ENCODE measurements around the gene CEP128.
A peak's percentile ranks its signal among the peaks of the same experiment; 100 is the strongest.

CEP128 gene

DNA sequence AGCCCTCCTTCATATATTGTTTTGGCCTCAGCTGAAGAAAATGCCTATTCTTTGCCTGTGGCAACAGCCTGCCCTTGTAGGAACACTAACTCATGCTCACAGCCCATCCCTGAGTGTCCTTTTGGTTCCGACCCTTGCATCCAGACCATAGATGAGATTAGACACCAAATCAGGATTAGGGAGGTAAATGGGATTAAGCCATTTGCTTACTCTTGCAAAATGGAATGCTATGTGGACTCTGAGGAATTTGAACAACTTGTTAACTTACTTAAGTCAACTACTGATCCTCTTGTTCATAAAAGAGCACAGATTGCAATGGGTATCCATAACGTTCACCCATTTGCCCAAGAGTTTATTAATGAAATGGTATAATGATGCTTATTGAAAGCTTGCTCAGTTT lies 41.2 kb upstream of the CEP128 start:
- peak in 1 of 2 donors; percentile 55 for DNase-seq
- H3K4me3 ChIP-seq (ENCODE audit: low read depth, low read length): no peak overlapping the region

GRCh38 chr14:80981673-80982072 lies 40.1 kb upstream of the CEP128 start:
- no peak overlapping the region for H4K8ac ChIP-seq (ENCODE audit: low read depth, low read length)
- no peaks in the 10 kb centered on the region for H3K36me3 ChIP-seq (ENCODE audit: control insufficient read depth in 1 of 2, insufficient read depth in 2 of 2, low read length in 2 of 2)
- H3K79me2 ChIP-seq (ENCODE audit: control insufficient read depth, insufficient read depth, low read length, poor library complexity): no peaks in the 10 kb centered on the region
- no peak overlapping the region for H3K14ac ChIP-seq (ENCODE audit: low read length)
- H3K9me3 ChIP-seq (ENCODE audit: insufficient read depth, low read depth, low read length): no peaks in the 10 kb centered on the region
- H3K27me3 ChIP-seq (ENCODE audit: insufficient read depth, low read length): no peaks in the 10 kb centered on the region
- H2BK12ac ChIP-seq (ENCODE audit: low read length): no peak overlapping the region
- no peak overlapping the region for H3K18ac ChIP-seq (ENCODE audit: low read length)
- no peak overlapping the region for H3K23ac ChIP-seq (ENCODE audit: low read length)
- no peak overlapping the region for H2AFZ ChIP-seq (ENCODE audit: insufficient read depth, low read length, poor library complexity)
- H3K9ac ChIP-seq (ENCODE audit: low read length): no peak overlapping the region
- no peak overlapping the region for H2BK120ac ChIP-seq (ENCODE audit: insufficient read depth, low read length, poor library complexity)
- no peak overlapping the region for H4K12ac ChIP-seq (ENCODE audit: low read depth, low read length)
- DNase-seq: no peak
- H3K4me3 ChIP-seq (ENCODE audit: low read depth, low read length): no peak overlapping the region
- H2AK5ac ChIP-seq (ENCODE audit: low read length): no peak overlapping the region
- H2BK5ac ChIP-seq (ENCODE audit: low read depth, low read length, poor library complexity): no peak overlapping the region
- no peak overlapping the region for H3K4ac ChIP-seq (ENCODE audit: low read depth, low read length)
- peaks cover 3 to 6% of the 10 kb centered on the region in 2 experiments for H3K4me1 ChIP-seq (ENCODE audit: control insufficient read depth in 1 of 2, insufficient read depth in 2 of 2, low read length in 2 of 2)
- H3K27ac ChIP-seq (ENCODE audit: low read depth, low read length): no peak overlapping the region
- H4K91ac ChIP-seq (ENCODE audit: low read depth, low read length): no peak overlapping the region
- WGBS (ENCODE audit: extremely low coverage, insufficient coverage, insufficient read length): no CpG with 5 or more reads among the region's 7 CpGs
- no peak overlapping the region for H3K4me2 ChIP-seq (ENCODE audit: low read length)
- H3K79me1 ChIP-seq (ENCODE audit: low read length): no peaks in the 10 kb centered on the region

More for the DNA sequence above, 41.2 kb upstream of the CEP128 start:
- Histone ChIP-seq H4K12ac (ENCODE audit: low read depth, low read length) (no peak overlapping the region), H3K4me1 (ENCODE audit: control insufficient read depth in 1 of 2, insufficient read depth in 2 of 2, low read length in 2 of 2) (no peaks in the 10 kb centered on the region), H4K8ac (ENCODE audit: low read depth, low read length) (no peak overlapping the region), H3K9ac (ENCODE audit: low read length) (no peak overlapping the region), H3K27ac (ENCODE audit: low read depth, low read length) (no peak overlapping the region), H3K79me1 (ENCODE audit: low read length) (no peaks in the 10 kb centered on the region), H2BK12ac (ENCODE audit: low read length) (no peak overlapping the region), H2AFZ (ENCODE audit: insufficient read depth, low read length, poor library complexity) (no peak overlapping the region), H2BK5ac (ENCODE audit: low read depth, low read length, poor library complexity) (no peak overlapping the region), H2AK5ac (ENCODE audit: low read length) (no peak overlapping the region), H3K27me3 (ENCODE audit: insufficient read depth, low read length) (no peaks in the 10 kb centered on the region), H3K18ac (ENCODE audit: low read length) (no peak overlapping the region), H3K4me2 (ENCODE audit: low read length) (no peak overlapping the region), H3K9me3 (ENCODE audit: insufficient read depth, low read depth, low read length) (no peaks in the 10 kb centered on the region), H4K91ac (ENCODE audit: low read depth, low read length) (no peak overlapping the region), H3K79me2 (ENCODE audit: control insufficient read depth, insufficient read depth, low read length, poor library complexity) (no peaks in the 10 kb centered on the region), H3K36me3 (ENCODE audit: control insufficient read depth in 1 of 2, insufficient read depth in 2 of 2, low read length in 2 of 2) (no peaks in the 10 kb centered on the region), H2BK120ac (ENCODE audit: insufficient read depth, low read length, poor library complexity) (no peak overlapping the region), H3K14ac (ENCODE audit: low read length) (no peak overlapping the region), H3K4ac (ENCODE audit: low read depth, low read length) (no peak overlapping the region), H3K23ac (ENCODE audit: low read length) (no peak overlapping the region)
- no CpG with 5 or more reads among the region's 2 CpGs for WGBS (ENCODE audit: extremely low coverage, insufficient coverage, insufficient read length)

DNA sequence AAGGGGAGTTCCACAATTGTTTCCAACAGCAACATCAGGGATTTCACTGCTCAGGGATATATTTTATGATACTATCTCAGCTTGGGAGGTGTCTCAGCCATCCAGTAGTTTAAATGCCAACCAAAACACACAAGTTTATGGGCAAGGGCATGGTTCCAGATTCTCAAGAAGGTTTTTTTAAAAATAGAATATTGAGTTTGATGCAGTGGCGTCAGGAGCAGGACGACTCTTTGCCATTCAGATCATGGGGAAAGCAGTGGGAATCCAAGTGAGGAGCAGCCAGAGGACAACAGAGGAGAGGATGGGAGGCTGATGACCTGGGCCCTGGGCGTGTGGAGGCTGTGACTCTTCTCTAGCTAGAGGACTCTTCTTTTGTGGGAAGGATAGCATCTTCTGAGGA lies 39.6 kb upstream of the CEP128 start:
- H3K4me2 ChIP-seq (ENCODE audit: low read length): no peak overlapping the region
- peaks cover 3 to 9% of the 10 kb centered on the region in 2 experiments for H3K4me1 ChIP-seq (ENCODE audit: control insufficient read depth in 1 of 2, insufficient read depth in 2 of 2, low read length in 2 of 2)
- H3K9ac ChIP-seq (ENCODE audit: low read length): no peak overlapping the region
- no peak overlapping the region for H3K14ac ChIP-seq (ENCODE audit: low read length)
- no peaks in the 10 kb centered on the region for H3K79me2 ChIP-seq (ENCODE audit: control insufficient read depth, insufficient read depth, low read length, poor library complexity)
- no peaks in the 10 kb centered on the region for H3K79me1 ChIP-seq (ENCODE audit: low read length)
- H2BK5ac ChIP-seq (ENCODE audit: low read depth, low read length, poor library complexity): no peak overlapping the region
- H3K4ac ChIP-seq (ENCODE audit: low read depth, low read length): no peak overlapping the region
- no peak overlapping the region for H4K8ac ChIP-seq (ENCODE audit: low read depth, low read length)
- no peak overlapping the region for H2BK12ac ChIP-seq (ENCODE audit: low read length)
- H4K12ac ChIP-seq (ENCODE audit: low read depth, low read length): no peak overlapping the region
- no peak overlapping the region for H2AK5ac ChIP-seq (ENCODE audit: low read length)
- no peak overlapping the region for H4K91ac ChIP-seq (ENCODE audit: low read depth, low read length)
- H3K4me3 ChIP-seq (ENCODE audit: low read depth, low read length): no peak overlapping the region
- no peaks in the 10 kb centered on the region for H3K36me3 ChIP-seq (ENCODE audit: control insufficient read depth in 1 of 2, insufficient read depth in 2 of 2, low read length in 2 of 2)
- no peak for DNase-seq
- H3K23ac ChIP-seq (ENCODE audit: low read length): no peak overlapping the region
- no peak overlapping the region for H3K18ac ChIP-seq (ENCODE audit: low read length)
- H3K27ac ChIP-seq (ENCODE audit: low read depth, low read length): no peak overlapping the region
- no peaks in the 10 kb centered on the region for H3K27me3 ChIP-seq (ENCODE audit: insufficient read depth, low read length)
- no peak overlapping the region for H2BK120ac ChIP-seq (ENCODE audit: insufficient read depth, low read length, poor library complexity)
- WGBS (ENCODE audit: extremely low coverage, insufficient coverage, insufficient read length): no CpG with 5 or more reads among the region's 3 CpGs
- no peak overlapping the region for H2AFZ ChIP-seq (ENCODE audit: insufficient read depth, low read length, poor library complexity)
- H3K9me3 ChIP-seq (ENCODE audit: insufficient read depth, low read depth, low read length): no peaks in the 10 kb centered on the region

GRCh38 chr14:80979951-80980350 lies 38.4 kb upstream of the CEP128 start:
- Histone ChIP-seq H3K23ac (ENCODE audit: low read length) (no peak overlapping the region), H3K4me3 (ENCODE audit: low read depth, low read length) (no peak overlapping the region), H4K12ac (ENCODE audit: low read depth, low read length) (no peak overlapping the region), H4K91ac (ENCODE audit: low read depth, low read length) (no peak overlapping the region), H3K4ac (ENCODE audit: low read depth, low read length) (no peak overlapping the region), H2AFZ (ENCODE audit: insufficient read depth, low read length, poor library complexity) (no peak overlapping the region), H2BK5ac (ENCODE audit: low read depth, low read length, poor library complexity) (no peak overlapping the region), H3K4me2 (ENCODE audit: low read length) (no peak overlapping the region), H3K27ac (ENCODE audit: low read depth, low read length) (no peak overlapping the region), H3K36me3 (ENCODE audit: control insufficient read depth in 1 of 2, insufficient read depth in 2 of 2, low read length in 2 of 2) (no peaks in the 10 kb centered on the region), H3K9me3 (ENCODE audit: insufficient read depth, low read depth, low read length) (no peaks in the 10 kb centered on the region), H2BK120ac (ENCODE audit: insufficient read depth, low read length, poor library complexity) (no peak overlapping the region), H2AK5ac (ENCODE audit: low read length) (no peak overlapping the region), H3K9ac (ENCODE audit: low read length) (no peak overlapping the region), H3K18ac (ENCODE audit: low read length) (no peak overlapping the region), H3K79me1 (ENCODE audit: low read length) (peaks cover 2% of the 10 kb centered on the region), H2BK12ac (ENCODE audit: low read length) (no peak overlapping the region), H3K27me3 (ENCODE audit: insufficient read depth, low read length) (no peaks in the 10 kb centered on the region), H3K79me2 (ENCODE audit: control insufficient read depth, insufficient read depth, low read length, poor library complexity) (no peaks in the 10 kb centered on the region), H3K14ac (ENCODE audit: low read length) (no peak overlapping the region), H3K4me1 (ENCODE audit: control insufficient read depth in 1 of 2, insufficient read depth in 2 of 2, low read length in 2 of 2) (peaks cover 9 to 12% of the 10 kb centered on the region in 2 experiments), H4K8ac (ENCODE audit: low read depth, low read length) (no peak overlapping the region)
- no CpG with 5 or more reads among the region's 2 CpGs for WGBS (ENCODE audit: extremely low coverage, insufficient coverage, insufficient read length)
- DNase-seq: no peak
